OCI-LY3 (cell line): ENCODE data around the gene GUK1.

Experiments
- H2AFZ ChIP-seq: fragments of 200-600, 300-600 bp; shearing (Covaris generic); 2 replicates; pipeline ENCODE4 v1.6.0; 2014; ENCODE audit warnings: antibody characterized with exemption, low read depth, low read length
- H3K27ac ChIP-seq: fragments of 200-600, 300-600 bp; sonication (generic); 2 replicates; pipeline ENCODE4 v1.5.1; 2014; ENCODE audit warnings: mild to moderate bottlenecking, low read length, moderate library complexity, mixed read lengths
- H3K27me3 ChIP-seq: fragments of 200-600, 300-600 bp; sonication (generic); 2 replicates; pipeline ENCODE4 v1.6.1; 2014; ENCODE audit warnings: low read depth, low read length, mixed read lengths
- H3K36me3 ChIP-seq: fragments of 200-600, 300-600 bp; sonication (generic); replicated peaks from 2 replicates; pipeline ENCODE3; 2014; ENCODE audit warnings: low read depth, low read length, mixed read lengths
- H3K4me1 ChIP-seq: fragments of 300-600, 200-600 bp; sonication (generic); 2 replicates; pipeline ENCODE4 v1.6.1; 2014; ENCODE audit warnings: low read length, mixed read lengths
- H3K4me2 ChIP-seq: fragments of 200-600, 300-600 bp; sonication (generic); 2 replicates; pipeline ENCODE4 v1.6.1; 2014; ENCODE audit warnings: low read length, mixed read lengths
- H3K4me3 ChIP-seq: fragments of 300-600, 200-600 bp; sonication (generic); 2 replicates; pipeline ENCODE4 v1.5.1; 2014; ENCODE audit warnings: antibody characterized with exemption, mild to moderate bottlenecking, low read length, moderate library complexity
- H3K79me2 ChIP-seq: fragments of 300-600, 200-600 bp; shearing (Covaris generic); 2 replicates; pipeline ENCODE4 v1.6.1; 2014; ENCODE audit warnings: mild to moderate bottlenecking, low read length, mixed read lengths
- H3K9ac ChIP-seq: fragments of 300-600, 200-600 bp; shearing (Covaris generic); 2 replicates; pipeline ENCODE4 v1.6.0; 2014; ENCODE audit warnings: mild to moderate bottlenecking, low read length, moderate library complexity
- H3K9me3 ChIP-seq: fragments of 200-600, 300-600 bp; shearing (Covaris generic); 2 replicates; pipeline ENCODE4 v1.6.1; 2014; ENCODE audit warnings: low read length, mixed read lengths; ENCODE audit not compliant: insufficient read depth
- H4K20me1 ChIP-seq: fragments of 200-600, 300-600 bp; sonication (generic); 2 replicates; pipeline ENCODE4 v1.6.1; 2016; ENCODE audit warnings: low read length, mixed read lengths; ENCODE audit not compliant: insufficient read depth
- EZH2phosphoT487 ChIP-seq: fragments of 200-600 bp; shearing (Covaris generic); IDR thresholded peaks from 2 replicates; pipeline ENCODE4 v1.6.1; 2018; ENCODE audit warnings: antibody characterized with exemption, mixed run types, low read depth
- TF ChIP-seq, protein P1 (sequence below): fragments of 200-600, 300-600 bp; sonication (generic); IDR thresholded peaks from 2 replicates; pipeline ENCODE4 v1.5.1; 2014; ENCODE audit warnings: antibody characterized with exemption, low read length, low read depth

The GUK1 gene

DNA sequence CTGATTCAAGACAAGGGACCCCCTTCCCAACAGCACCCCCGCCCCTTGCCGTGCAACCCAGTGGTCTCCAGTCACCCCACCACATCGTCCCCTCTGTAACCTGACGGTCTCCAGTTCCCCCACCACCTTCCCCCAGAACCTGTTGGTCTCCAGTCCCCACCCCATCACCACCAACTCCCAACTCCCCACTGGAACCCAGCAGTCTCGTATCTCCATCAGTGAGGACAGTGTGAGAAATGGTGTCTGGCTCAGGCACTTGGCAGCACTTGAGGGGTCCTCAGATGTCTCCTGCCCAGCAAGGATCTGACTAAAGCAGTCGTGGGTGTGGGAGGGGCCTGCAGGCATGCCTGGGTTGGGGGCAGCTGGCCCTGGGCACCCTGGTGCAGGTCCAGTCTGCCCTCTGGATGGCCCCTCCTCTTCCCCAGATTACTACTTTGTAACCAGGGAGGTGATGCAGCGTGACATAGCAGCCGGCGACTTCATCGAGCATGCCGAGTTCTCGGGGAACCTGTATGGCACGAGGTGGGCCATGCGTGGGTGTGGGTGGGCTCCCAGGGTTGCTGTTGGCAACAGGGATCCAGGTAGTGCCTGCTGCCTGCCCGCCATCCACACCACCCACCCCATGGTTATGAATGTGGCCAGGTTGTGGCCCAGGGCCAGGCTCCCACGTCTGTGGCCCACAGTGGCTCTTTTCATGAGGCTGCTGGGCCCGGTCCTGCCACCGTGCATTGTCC, 6.5 kb downstream of the GUK1 start:
- Histone ChIP-seq H3K4me3 (no peak overlapping the region), H3K79me2 (peaks cover 51% of the 10 kb centered on the region), H2AFZ (no peak overlapping the region), H3K27ac (no peak overlapping the region), H4K20me1 (peaks cover 35% of the 10 kb centered on the region), H3K4me2 (no peak overlapping the region), H3K9me3 (no peaks in the 10 kb centered on the region), H3K9ac (no peak overlapping the region), H3K36me3 (peaks cover 10% of the 10 kb centered on the region), H3K4me1 (peaks cover 3% of the 10 kb centered on the region), H3K27me3 (no peaks in the 10 kb centered on the region)
- TF ChIP-seq EZH2phosphoT487, result no peak

DNA sequence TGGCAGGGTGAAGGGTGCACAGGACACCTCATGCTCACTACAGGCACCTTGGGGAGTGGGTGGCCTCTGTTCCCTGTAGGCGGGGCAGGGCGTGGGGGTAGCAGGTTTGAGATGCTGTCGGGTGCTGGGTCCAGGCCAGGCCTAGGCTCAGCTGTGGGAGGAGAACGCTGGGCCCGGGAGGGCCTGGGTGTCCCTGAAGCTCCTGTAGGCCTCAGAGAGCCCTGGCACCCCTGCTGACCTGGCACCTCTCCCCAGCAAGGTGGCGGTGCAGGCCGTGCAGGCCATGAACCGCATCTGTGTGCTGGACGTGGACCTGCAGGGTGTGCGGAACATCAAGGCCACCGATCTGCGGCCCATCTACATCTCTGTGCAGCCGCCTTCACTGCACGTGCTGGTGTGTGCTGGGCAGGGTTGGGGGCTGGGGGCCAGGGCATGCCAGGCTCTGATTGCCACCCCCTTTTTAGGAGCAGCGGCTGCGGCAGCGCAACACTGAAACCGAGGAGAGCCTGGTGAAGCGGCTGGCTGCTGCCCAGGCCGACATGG, 7.1 kb downstream of the GUK1 start:
- Histone ChIP-seq H3K4me2 (no peak overlapping the region), H3K36me3 (peaks cover 6% of the 10 kb centered on the region), H4K20me1 (peaks cover 29% of the 10 kb centered on the region), H3K27ac (no peak overlapping the region), H3K9me3 (no peaks in the 10 kb centered on the region), H3K79me2 (peaks cover 45% of the 10 kb centered on the region), H3K4me3 (no peak overlapping the region), H2AFZ (no peak overlapping the region), H3K27me3 (no peaks in the 10 kb centered on the region), H3K4me1 (no peaks in the 10 kb centered on the region), H3K9ac (no peak overlapping the region)
- no peak for TF ChIP-seq EZH2phosphoT487
- TF ChIP-seq, protein P1, sequence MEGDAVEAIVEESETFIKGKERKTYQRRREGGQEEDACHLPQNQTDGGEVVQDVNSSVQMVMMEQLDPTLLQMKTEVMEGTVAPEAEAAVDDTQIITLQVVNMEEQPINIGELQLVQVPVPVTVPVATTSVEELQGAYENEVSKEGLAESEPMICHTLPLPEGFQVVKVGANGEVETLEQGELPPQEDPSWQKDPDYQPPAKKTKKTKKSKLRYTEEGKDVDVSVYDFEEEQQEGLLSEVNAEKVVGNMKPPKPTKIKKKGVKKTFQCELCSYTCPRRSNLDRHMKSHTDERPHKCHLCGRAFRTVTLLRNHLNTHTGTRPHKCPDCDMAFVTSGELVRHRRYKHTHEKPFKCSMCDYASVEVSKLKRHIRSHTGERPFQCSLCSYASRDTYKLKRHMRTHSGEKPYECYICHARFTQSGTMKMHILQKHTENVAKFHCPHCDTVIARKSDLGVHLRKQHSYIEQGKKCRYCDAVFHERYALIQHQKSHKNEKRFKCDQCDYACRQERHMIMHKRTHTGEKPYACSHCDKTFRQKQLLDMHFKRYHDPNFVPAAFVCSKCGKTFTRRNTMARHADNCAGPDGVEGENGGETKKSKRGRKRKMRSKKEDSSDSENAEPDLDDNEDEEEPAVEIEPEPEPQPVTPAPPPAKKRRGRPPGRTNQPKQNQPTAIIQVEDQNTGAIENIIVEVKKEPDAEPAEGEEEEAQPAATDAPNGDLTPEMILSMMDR, result no peak

DNA sequence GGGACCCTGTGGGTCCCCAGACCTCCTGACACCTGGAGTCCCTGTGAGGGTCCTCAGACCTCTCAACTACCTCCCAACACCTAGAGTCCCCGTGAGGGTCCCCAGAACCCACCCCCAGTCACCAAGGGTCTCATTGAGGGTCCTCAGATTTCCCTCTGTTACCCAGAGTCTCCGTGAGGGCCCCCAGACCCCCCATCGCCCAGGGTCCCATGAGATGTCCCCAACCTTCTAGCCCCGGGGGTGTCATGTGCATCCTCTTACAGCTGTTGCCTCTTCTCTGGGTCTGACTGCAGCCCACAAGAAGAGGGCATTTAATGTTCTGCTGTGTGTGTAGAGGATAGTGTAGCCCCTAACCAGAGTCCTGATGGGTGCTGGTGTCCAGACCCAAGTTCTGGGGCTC, 7.7 kb downstream of the GUK1 start:
- Histone ChIP-seq H3K4me2 (no peak overlapping the region), H4K20me1 (peaks cover 23% of the 10 kb centered on the region), H2AFZ (no peak overlapping the region), H3K36me3 (peaks cover 6% of the 10 kb centered on the region), H3K27me3 (no peaks in the 10 kb centered on the region), H3K4me3 (no peak overlapping the region), H3K9me3 (no peaks in the 10 kb centered on the region), H3K79me2 (peaks cover 39% of the 10 kb centered on the region), H3K4me1 (no peaks in the 10 kb centered on the region), H3K27ac (no peak overlapping the region), H3K9ac (no peak overlapping the region)
- TF ChIP-seq EZH2phosphoT487, result no peak
- TF ChIP-seq, protein P1, result no peak

DNA sequence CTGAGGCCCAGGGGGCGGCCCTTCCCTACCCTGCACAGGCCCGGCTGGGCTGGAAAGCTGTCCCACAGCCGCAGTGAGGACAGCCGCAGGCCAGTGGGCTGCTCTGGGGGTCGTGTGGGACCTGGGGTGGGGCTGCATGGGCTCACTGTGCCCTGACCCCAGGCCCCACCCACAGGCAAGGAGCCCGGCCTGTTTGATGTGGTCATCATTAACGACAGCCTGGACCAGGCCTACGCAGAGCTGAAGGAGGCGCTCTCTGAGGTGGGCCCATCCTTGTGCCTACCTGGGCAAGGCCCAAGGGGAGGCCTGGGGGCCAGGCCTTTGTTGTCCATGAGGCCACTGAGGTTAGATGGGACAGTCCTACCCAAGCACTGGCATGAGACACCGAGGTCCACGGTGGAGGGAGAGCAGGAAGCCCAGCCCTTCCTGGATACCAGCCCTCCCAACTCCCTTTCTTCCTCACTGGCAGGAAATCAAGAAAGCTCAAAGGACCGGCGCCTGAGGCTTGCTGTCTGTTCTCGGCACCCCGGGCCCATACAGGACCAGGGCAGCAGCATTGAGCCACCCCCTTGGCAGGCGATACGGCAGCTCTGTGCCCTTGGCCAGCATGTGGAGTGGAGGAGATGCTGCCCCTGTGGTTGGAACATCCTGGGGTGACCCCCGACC, 8.2 kb downstream of the GUK1 start:
- TF ChIP-seq EZH2phosphoT487, result no peak
- TF ChIP-seq, protein P1, result no peak
- Histone ChIP-seq H3K27me3 (no peaks in the 10 kb centered on the region), H3K79me2 (peaks cover 34% of the 10 kb centered on the region), H2AFZ (no peak overlapping the region), H3K4me1 (no peaks in the 10 kb centered on the region), H3K9me3 (no peaks in the 10 kb centered on the region), H3K4me2 (no peak overlapping the region), H3K4me3 (no peak overlapping the region), H3K9ac (no peak overlapping the region), H4K20me1 (peaks cover 18% of the 10 kb centered on the region), H3K27ac (no peak overlapping the region), H3K36me3 (peaks cover 6% of the 10 kb centered on the region)
